Nucleus accumbens (tissue), 56 donors: ENCODE results near the gene GMPR2.
"Not testable (repeated sequence)": the region's sequence is repeated elsewhere in the genome, so short reads cannot be mapped to it uniquely, and the experiment has no call there.

Source experiments
- DNase-seq, 56 donors: peaks; one replicate each; lab custom pipeline; 2025; lab: John Stamatoyannopoulos, UW

GMPR2 gene

DNA sequence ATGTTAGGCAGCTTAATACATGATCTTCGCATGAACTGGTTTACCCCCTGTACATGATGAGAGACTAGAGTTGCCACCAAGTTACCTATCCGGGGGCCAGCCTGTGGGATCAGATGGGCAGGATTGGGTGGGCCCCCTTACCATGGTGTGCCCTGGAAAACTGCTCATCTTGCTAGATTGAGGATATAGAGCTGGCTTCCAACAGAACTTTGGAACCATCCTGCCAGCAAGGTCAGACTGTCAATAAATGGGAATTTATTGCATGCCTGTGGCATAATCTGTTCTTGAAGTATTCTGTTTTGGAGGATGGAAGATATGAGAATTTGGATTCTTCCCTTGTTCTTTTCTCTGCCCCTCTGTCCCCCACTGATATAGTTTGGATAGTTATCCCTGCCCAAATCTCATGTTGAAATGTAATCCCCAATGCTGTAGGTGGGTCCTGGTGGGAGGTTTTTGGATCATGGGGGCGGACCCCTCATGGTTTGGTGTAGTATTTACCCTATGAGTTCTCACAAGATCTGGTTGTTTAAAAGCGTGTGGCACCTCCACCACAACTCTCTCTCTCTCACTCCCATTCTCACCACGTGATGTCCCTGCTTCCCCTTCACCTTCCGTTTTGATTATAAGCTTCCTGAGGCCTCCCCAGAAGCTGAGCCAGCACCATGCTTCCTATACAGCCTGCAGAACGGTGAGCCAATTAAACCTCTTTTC, 33.8 kb upstream of the GMPR2 start:
- DNase-seq, result no peak

DNA sequence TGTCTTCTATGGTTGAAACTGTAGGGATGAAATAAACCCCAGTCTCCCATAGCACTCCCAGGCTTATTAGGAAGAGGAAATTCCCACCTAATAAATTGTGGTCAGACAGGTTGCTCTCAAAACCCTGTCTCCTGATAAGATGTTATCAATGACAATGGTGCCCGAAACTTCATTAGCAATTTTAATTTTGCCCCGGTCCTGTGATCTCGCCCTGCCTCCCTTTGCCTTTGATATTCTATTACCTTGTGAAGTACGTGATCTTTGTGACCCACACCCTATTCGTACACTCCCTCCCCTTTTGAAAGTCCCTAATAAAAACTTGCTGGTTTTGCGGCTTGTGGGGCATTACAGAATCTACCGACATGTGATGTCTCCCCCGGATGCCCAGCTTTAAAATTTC, 30.2 kb upstream of the GMPR2 start:
- DNase-seq, result not testable (repeated sequence)

DNA sequence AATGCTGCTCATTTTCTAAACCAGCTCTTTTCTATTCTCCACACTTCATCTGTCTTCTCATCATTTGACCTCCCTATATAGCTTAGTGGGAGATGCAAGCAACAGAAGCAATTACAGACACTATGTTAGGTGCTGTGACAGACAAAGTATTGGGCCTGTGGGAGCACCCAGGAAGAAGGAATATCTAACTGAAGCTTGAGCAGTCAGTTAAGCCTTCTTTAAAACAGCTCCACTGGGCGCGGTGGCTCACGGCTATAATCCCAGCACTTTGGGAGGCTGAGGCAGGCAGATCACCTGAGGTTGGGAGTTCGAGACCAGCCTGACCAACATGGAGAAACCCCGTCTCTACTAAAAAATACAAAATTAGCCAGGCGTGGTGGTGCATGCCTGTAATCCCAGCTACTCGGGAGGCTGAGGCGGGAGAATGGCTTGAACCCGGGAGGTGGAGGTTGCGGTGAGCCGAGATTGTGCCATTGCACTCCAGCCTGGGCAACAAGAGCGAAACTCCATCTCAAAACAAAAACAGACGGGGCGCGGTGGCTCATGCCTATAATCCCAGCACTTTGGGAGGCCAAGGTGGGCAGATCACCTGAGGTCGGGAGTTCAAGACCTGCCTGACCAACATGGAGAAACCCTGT, 29.4 kb upstream of the GMPR2 start:
- DNase-seq, result not testable (repeated sequence)

DNA sequence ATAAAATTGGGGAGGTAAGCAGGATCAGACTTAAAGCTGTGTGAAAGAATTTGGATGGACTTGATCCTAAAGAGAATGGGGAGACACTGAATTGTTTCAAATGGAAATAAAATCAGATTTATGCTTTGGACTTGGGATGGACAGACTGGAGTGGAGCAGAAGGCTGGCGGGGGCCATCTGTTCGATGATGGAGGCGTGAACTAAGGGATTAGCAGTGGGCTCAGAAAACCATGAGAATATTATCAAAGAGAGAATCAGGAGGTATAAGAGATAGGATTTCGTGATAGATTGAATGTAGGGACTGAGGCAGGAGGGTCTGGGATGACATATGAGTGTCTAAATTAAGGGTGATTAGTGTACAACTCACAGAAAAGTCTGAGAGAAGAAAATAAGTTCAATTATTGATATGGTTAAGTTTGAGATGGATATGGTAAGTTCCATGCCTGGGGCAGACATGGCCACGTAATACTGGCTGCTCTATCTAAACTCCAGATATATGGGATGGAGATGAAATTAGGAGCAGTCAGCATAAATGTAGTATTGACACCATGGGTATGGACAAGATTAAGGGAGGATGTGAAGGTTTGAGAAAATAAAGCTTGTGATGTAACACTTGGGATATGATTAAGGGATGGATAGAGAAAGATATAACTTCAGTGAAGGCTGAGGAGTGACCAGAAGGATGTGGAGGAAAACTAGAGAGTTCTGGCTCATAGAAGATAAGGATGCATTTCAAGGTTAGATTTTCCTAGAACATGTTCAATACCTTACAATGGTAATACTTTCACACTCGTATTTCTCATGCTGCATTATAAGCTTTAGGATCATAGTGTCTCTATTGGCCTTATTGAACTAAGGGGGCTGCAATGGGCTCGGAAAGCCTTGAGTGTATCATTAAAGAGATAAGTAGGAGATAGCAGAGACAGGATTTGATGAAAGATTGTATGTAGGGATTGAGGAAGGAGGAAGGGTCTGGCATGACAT, 28.3 kb upstream of the GMPR2 start:
- DNase-seq, result no peak

DNA sequence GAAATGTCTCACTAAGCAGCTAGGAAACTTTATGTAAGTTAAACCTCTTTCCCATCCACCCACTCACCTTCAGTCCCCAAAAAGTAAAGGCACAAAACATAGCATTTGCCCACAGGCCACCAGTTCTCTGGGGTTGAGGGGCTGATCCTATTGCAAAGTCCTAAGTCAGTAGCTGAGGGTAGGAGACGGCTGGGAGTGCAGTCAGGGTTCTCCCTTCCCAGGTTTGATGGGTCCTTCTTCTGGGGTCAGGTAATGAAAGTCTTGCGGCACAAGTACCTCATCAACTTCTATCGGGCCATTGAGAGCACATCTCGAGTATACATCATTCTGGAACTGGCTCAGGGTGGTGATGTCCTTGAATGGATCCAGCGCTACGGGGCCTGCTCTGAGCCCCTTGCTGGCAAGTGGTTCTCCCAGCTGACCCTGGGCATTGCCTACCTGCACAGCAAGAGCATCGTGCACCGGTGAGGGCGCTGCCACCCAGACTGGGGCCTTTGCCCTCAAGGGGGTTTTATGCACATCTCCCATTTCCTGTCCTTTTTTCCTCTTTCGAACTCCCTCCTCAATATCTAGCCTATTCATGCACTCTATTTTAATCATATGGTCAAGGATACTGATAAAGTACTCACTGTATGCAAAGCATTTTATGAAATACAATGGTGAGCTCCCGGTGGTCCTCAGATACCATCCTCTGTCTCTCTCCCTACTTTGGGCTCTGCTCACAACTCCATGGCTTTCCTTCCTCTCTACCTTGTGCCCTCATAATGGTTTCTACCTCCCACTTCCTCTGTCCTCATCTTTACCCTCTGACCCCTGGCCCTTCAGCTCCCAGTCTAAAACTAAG, 26.2 kb upstream of the GMPR2 start:
- no peak for DNase-seq

DNA sequence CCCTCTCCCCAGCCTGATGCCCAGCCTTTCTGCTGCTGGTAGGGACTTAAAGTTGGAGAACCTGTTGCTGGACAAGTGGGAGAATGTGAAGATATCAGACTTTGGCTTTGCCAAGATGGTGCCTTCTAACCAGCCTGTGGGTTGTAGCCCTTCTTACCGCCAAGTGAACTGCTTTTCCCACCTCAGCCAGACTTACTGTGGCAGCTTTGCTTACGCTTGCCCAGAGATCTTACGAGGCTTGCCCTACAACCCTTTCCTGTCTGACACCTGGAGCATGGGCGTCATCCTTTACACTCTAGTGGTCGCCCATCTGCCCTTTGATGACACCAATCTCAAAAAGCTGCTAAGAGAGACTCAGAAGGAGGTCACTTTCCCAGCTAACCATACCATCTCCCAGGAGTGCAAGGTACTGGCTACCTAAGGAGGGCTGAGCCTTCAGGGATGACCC, 25.6 kb upstream of the GMPR2 start:
- DNase-seq, result no peak

DNA sequence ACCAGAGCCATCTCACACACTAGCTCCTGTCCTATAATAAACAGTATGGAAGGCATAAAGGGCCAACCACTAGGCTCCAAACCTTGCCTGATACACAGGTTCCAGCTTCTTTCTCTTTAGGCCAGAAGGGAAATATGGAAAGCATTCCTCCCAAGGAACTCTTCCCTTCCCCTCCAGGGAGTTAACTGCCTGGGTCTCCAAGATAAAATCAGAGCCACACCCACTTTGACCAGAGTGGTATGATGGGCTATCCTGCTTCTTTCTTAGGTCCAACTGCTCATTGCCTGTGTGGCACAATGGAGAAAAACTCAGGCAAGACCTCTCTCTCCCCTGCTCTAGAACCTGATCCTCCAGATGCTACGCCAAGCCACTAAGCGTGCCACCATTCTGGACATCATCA, 25.1 kb upstream of the GMPR2 start:
- no peak for DNase-seq

DNA sequence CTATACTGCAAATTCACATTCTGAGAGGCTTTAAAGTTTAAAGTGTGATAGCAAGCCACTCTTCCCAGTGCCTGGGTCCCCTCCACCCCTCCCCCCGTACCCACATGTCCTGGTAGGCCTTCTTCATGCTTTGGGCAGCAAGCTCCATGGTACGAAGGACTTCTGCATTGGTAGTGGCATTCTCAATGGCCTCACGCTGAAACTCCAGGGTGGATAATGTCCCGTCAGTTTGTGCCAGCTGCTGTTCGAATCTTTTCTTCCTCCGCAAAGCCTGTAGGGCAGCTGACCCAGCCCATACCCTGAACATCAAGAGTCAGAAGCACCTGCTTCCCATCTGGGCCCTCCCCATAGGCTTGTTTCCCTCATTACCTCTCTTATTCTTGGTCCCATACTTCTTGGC, 21.4 kb upstream of the GMPR2 start:
- DNase-seq, result no peak

DNA sequence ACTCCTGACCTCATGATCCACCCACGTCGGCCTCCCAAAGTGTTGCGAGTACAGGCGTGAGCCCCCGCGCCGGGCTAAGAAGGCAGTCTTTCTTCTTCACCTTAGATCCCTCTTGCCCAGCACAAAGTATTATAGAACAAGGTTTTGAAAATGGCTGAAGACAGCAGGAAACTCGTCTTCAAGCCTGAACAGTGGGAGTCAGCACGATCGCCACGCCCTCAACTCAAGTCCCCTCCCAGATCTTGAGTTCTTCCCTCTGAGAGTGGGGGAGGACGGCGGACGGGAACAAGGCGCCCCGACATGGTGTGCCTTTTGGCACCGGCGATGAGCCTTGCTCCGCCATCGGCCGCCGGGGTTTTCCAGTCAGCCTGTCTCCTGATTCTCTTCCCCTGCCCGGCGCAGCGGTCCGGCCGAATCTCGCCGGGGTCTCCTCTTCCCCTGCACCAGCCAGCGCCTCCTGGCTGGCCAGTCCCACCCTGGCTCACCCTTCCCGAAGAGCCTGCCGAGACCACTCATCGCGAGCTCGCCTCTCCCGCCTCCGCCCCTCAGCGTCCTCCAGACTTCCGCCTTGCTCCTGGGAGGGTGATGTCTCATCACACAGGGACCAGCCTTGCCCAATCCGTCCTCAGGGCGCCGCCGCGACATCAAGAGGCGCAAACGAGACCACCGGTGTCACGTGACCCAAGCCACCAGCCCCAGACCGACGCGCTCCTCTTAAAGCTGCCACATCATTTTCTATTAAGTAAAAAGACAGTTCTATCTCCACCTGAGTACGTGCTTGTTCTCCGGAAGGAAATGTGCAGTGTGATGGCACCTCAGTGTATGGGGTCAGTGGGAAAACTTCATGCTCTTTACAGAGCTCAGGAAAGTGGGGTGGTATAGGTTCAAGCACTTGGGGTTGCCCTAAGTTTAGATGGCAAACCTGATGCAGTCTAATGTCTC, 19.5 kb upstream of the GMPR2 start, which contains the start of gene CHMP4A:
Gene CHMP4A, minus strand, starts transcription at position 565 of the 942 bp plus-strand sequence. Its CDS starts 49 bp downstream, at position 516.
- peak; percentile 37 to 97 (median 88) for DNase-seq

DNA sequence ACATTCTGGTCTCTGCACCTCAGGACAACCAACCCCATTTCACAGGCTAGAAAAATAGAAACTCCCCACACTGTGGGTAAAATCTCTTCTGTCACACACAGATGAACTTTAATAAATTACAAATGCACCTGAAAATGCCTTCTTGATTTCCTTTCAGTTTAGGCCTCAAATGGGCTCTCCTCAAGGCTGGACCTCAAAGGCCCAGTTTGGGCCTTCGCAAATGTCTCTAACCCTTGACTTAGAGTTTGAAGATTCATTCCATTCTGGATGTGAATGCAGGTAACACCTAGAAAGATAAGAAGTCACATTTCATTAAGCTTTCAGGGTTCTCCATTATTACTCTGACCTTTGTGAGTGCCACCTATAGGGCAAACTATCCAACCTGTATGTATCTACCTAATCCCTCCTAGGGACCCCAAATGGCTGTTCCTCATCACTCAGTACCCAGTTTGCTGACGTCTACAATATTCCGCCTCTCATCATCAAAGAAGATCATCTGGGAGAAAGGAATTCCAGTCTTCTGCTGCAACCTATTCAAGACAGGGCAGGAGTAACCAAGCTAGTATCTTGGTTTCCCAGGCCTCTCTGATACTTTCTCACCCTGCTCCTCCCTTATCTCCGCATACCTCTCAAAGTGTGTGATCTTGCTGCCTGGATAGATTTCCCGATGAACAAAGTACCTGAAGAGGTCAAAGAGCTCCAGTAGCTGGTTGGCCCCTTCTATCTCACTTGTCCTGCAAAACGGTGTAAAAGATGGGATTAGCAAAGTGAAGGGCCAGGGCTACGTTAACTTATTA, 18.7 kb upstream of the GMPR2 start:
- DNase-seq, result no peak

DNA sequence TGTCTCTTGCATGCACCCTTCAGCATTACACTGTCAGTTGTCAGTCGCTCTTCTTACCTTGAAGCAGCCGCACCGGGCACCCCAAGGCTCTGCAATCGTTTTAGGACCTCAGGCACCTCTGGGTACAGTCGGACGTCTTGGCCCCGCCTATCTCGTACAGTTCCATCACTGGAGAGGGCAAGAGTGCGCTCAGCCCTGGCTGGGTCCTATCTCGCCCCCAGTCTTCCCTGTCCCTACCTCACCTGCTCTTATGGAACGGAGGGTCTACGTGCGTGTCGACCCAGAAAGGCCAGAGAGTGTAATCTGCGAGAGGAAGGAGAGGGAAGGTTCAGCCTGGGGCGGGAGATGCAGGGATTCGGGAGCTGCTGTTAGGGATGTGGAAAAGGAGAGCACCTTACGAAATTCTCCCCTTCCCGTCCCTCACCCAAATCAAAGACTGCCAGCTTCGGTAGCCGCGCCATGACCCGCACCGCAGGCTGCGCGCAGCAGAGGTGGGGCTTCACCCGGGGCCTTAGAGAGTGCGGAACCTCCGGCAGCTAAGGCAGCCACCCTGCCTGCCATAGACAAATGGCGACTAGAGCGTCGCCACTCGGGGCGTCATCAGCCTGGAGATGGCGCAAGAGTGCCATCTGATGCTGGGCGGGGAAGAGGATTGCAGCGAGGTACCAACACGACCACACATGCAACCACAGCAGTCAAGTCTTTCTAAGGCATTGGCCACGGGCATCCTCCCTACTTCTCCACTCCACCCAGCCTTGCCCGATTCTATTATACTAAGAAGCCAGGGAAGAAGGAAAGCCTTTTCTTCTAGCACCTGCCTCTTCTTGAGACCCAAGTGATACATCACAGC, 17.0 kb upstream of the GMPR2 start, which contains the start of gene MDP1:
Gene MDP1, minus strand, starts transcription at position 572 of the 850 bp plus-strand sequence. Its CDS starts 111 bp downstream, at position 461.
- peak; percentile 29 to 93 (median 75) for DNase-seq

DNA sequence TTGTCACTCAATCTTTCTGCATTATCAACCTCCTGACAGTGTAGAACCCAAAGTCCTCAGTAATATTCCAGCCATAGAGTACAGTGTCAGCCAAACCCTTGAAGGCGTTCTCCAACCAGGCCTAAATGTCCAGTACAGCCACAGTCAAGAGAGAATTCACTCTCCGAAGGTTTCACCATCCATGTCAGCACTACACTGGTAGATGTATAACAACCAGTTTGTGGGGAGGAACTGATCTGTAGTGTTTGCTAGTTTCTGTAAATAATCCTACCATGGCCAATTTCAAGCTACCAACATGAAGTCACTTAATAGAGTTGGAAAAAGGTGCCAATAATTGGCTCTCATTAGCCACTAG, 16.4 kb upstream of the GMPR2 start:
- no peak for DNase-seq

DNA sequence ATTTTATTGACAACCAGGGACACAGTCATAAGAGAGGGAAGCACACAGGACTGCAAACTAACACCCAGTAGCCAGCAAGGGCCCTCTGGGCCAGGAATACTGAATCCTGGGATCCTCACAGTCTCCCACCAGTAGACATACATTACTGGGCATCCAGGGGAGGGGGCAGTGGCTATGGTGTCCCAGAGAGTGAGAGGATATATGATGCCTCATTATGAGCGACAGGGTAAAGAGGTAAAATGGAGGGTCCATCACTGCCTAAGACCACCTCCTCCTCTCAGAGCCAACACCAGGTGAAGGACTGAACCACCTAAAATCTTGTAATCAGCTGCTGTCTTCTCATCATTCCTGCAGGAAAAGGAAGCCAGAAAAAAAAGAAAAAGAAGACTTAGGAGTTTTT, 15.9 kb upstream of the GMPR2 start:
- not testable (repeated sequence) for DNase-seq

DNA sequence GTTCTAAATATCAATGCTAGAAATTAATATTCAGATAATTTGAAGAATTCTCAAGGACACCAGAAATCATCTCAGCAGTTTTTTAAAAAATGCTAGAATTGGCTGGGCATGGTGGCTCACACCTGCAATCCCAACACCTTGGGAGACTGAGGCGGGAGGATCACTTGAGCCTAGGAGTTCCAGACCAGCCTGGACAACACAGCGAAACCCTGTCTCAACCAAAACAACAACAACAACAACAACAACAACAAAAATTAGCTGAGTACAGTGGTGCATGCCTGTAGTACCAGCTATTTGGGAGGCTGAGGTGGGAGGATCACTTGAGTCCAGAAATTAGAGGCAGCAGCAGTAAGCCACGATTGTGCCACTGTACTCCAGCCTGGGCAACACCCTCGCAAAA, 13.6 kb upstream of the GMPR2 start:
- DNase-seq, result no peak

DNA sequence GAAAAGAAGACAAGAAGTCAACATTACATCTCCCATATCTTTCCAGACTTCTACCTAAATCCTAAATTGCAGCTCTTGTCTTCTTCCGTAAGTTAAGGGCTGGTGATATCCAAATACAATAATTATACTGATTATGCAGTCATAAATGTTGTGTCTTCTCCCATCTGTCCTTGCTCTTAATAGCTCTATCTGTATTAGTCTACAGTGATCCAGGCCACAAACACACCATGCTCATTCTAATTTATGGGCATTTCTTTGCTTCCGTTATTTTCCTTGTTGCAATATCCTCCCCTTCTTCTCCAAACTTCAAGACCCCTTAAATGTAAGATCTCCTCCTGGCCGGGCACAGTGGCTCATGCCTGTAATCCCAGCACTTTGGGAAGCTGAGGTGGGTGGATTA, 13.2 kb upstream of the GMPR2 start:
- DNase-seq, result no peak

DNA sequence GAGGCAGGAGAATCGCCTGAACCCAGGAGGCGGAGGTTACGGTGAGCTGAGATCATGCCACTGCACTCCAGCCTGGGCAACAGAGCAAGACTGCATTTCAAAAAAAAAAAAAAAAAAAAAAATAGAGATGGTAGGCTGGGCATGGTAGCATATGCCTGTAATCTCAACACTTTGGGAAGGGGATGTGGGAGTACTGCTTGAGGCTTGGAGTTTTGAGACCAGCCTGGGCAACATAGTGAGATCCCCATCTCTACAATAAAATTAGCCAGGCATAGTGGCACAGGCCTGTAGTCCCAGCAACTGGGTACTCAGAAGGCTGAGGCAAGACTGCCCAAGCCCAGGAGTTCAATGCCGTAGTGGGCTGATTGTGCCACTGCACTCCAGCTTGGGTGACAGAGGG, 9.7 kb upstream of the GMPR2 start:
- not testable (repeated sequence) for DNase-seq

DNA sequence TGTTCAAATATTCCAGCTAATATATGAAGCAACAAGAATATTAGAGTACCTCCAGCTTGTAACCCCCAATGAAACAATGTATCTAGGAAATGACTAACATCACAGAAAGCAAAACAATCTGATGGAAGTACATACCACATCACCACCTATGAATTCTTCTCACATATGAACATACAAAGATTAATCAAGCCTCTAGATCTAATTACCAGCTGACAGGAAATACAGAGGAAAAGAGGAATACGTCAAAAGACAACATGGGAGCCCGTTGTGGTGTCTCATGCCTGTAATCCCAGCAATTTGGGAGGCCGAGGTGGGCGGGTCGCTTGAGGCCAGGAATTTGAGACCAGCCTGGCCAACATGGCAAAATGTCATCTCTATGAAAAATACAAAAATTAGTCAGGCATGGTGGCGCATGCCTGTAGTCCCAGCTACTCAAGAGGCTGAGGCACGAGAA, 8.1 kb upstream of the GMPR2 start:
- DNase-seq, result no peak
